Liver (tissue), 9 donors: ENCODE data around the gene RESF1. TPM values are rescaled to one million over a fixed set of nuclear protein-coding genes. Genes with fewer than 3 reads are reported as not detected.

Source experiments
- DNase-seq: peaks from one replicate; pipeline ENCODE4 v3.0.0-alpha.2; 2017; ENCODE audit warnings: low spot score
- H3K27ac ChIP-seq, 2 donors: one replicate each; pipeline ENCODE4 v1.7.0; 2013; ENCODE audit warnings: inconsistent platforms in 2 of 2, low read length in 2 of 2, control low read depth in 1 of 2, low read depth in 1 of 2, mild to moderate bottlenecking in 1 of 2
- H3K27me3 ChIP-seq, 4 donors: one replicate each; pipeline versions ENCODE4 v1.6.1 to v1.7.0; 2013; ENCODE audit warnings: low read length in 3 of 4, inconsistent platforms in 1 of 4, mild to moderate bottlenecking in 1 of 4, moderate library complexity in 1 of 4; ENCODE audit not compliant: control insufficient read depth in 4 of 4, insufficient read depth in 4 of 4
- H3K36me3 ChIP-seq, 4 donors: one replicate each; pipeline versions ENCODE4 v1.6.1 to v1.7.0; 2013; ENCODE audit warnings: low read length in 3 of 4, mild to moderate bottlenecking in 3 of 4, low read depth in 1 of 4, moderate library complexity in 1 of 4; ENCODE audit not compliant: control insufficient read depth in 4 of 4, insufficient read depth in 3 of 4
- H3K4me1 ChIP-seq, 4 donors: one replicate each; pipeline versions ENCODE4 v1.6.1 to v1.7.0; 2013; ENCODE audit warnings: low read length in 3 of 4, mild to moderate bottlenecking in 3 of 4, moderate library complexity in 1 of 4; ENCODE audit not compliant: control insufficient read depth in 4 of 4, insufficient read depth in 4 of 4
- H3K4me3 ChIP-seq, 3 donors: one replicate each; pipeline versions ENCODE4 v1.6.1 to v1.7.0; 2013; ENCODE audit warnings: low read length in 3 of 3, control low read depth in 1 of 3, low read depth in 1 of 3, mild to moderate bottlenecking in 1 of 3
- H3K9ac ChIP-seq, 2 donors: one replicate each; pipeline ENCODE4 v1.7.0; 2013; ENCODE audit warnings: low read length in 2 of 2, mild to moderate bottlenecking in 2 of 2, moderate library complexity in 2 of 2, control low read depth in 1 of 2, low read depth in 1 of 2
- H3K9me3 ChIP-seq, 4 donors: one replicate each; pipeline versions ENCODE4 v1.6.1 to v1.7.0; 2013; ENCODE audit warnings: low read length in 3 of 4; ENCODE audit not compliant: control insufficient read depth in 4 of 4
- CTCF ChIP-seq: fragments of 150-350 bp; IDR thresholded peaks from 2 replicates; pipeline ENCODE4 v1.5.1; 2017; ENCODE audit warnings: improper control_type of control experiment, low read depth, low read length; ENCODE audit not compliant: missing input control
- EGR1 ChIP-seq, 2 donors: IDR thresholded peaks; 2 replicates each; pipeline ENCODE4 v1.6.1; 2016 to 2018; ENCODE audit warnings: antibody characterized with exemption in 2 of 2, low read depth in 2 of 2
- FOXA1 ChIP-seq: IDR thresholded peaks from 2 replicates; pipeline ENCODE4 v1.6.1; 2016; ENCODE audit warnings: antibody characterized with exemption
- FOXA2 ChIP-seq: IDR thresholded peaks from 2 replicates; pipeline ENCODE4 v1.6.1; 2016; ENCODE audit warnings: antibody characterized with exemption
- GABPA ChIP-seq, 2 donors: IDR thresholded peaks in 1 of 2; conservative IDR thresholded peaks in 1 of 2; 2 replicates each; pipeline ENCODE4 v1.6.1; 2016; ENCODE audit warnings: antibody characterized with exemption in 2 of 2, mild to moderate bottlenecking in 1 of 2, moderate library complexity in 1 of 2
- HNF4A ChIP-seq, 2 donors: conservative IDR thresholded peaks; 2 replicates each; pipeline ENCODE4 v1.6.1; 2016; ENCODE audit warnings: antibody characterized with exemption in 2 of 2, mild to moderate bottlenecking in 2 of 2
- HNF4G ChIP-seq: IDR thresholded peaks from 2 replicates; pipeline ENCODE4 v1.6.1; 2016; ENCODE audit warnings: antibody characterized with exemption
- JUND ChIP-seq, 2 donors: IDR thresholded peaks; 2 replicates each; pipeline ENCODE4 v1.6.1; 2016; ENCODE audit warnings: antibody characterized with exemption in 2 of 2
- NR2F2 ChIP-seq: IDR thresholded peaks from 2 replicates; pipeline ENCODE4 v1.6.1; 2016; ENCODE audit warnings: antibody characterized with exemption
- RAD21 ChIP-seq, 2 donors: IDR thresholded peaks; 2 replicates each; pipeline ENCODE4 v1.6.1; 2016; ENCODE audit warnings: antibody characterized with exemption in 2 of 2, mild to moderate bottlenecking in 2 of 2
- RXRA ChIP-seq, 2 donors: IDR thresholded peaks; 2 replicates each; pipeline ENCODE4 v1.6.1; 2017 to 2018; ENCODE audit warnings: antibody characterized with exemption in 2 of 2, mild to moderate bottlenecking in 1 of 2
- SP1 ChIP-seq: IDR thresholded peaks from 2 replicates; pipeline ENCODE4 v1.6.1; 2018; ENCODE audit warnings: antibody characterized with exemption, mild to moderate bottlenecking
- TAF1 ChIP-seq: conservative IDR thresholded peaks from 2 replicates; pipeline ENCODE4 v1.6.1; 2016; ENCODE audit warnings: antibody characterized with exemption, mild to moderate bottlenecking
- YY1 ChIP-seq: IDR thresholded peaks from 2 replicates; pipeline ENCODE4 v1.6.1; 2016; ENCODE audit warnings: antibody characterized with exemption, mild to moderate bottlenecking
- WGBS: extraction: QIAGEN DNeasy Blood & Tissue Kit; methylation state at CpG from one replicate; pipeline ENCODE4 v1.1.7; 2013; 5-methylcytosine and 5-hydroxymethylcytosine counted together
- polyA plus RNA-seq, 2 donors: library from polyadenylated mRNA; stranded (reverse) in 1 of 2; unstranded in 1 of 2; fragments of 200-250 nt in 1 of 2; fragments of >200 nt in 1 of 2; fragmentation: Nextera tagmentation in 1 of 2; extraction: Ambion mirVana in 1 of 2; gene quantifications; one replicate each; pipeline versions ENCODE4 v1.2.1 to v1.2.3, GENCODE V29; 2013 to 2015
- total RNA-seq, 2 donors: library from RNA; depleted of rRNA; stranded (reverse); fragments of >200 nt; gene quantifications; one replicate each; pipeline ENCODE4 v1.2.3, GENCODE V29; 2014
- TF ChIP-seq, protein P1 (sequence below): IDR thresholded peaks from 2 replicates; pipeline ENCODE4 v1.6.1; 2016; ENCODE audit warnings: antibody characterized with exemption
- TF ChIP-seq, protein P2 (sequence below): IDR thresholded peaks from 2 replicates; pipeline ENCODE4 v1.6.1; 2016; ENCODE audit warnings: antibody characterized with exemption
- TF ChIP-seq, protein P3 (sequence below): IDR thresholded peaks from 2 replicates; pipeline ENCODE4 v1.6.1; 2016; ENCODE audit warnings: antibody characterized with exemption
- TF ChIP-seq, protein P4 (sequence below): IDR thresholded peaks from 2 replicates; pipeline ENCODE4 v1.6.1; 2016; ENCODE audit warnings: antibody characterized with exemption, mild to moderate bottlenecking
- donor health status: healthy.
- donor health status: healthy.
- donor health status: healthy.
- donor health status: healthy.
- donor health status: healthy.

Gene RESF1
- total and polyA plus RNA-seq, 4 donors = 19.5 to 69.7 (median 37.2) TPM

GRCh38 chr12:31985832-31986231 is 26.6 kb downstream of the RESF1 start:
- Histone ChIP-seq H3K27ac (no peak overlapping the region), H3K27me3 (no peaks in the 10 kb centered on the region), H3K4me3 (no peak overlapping the region), H3K9ac (no peak overlapping the region), H3K36me3 (peaks cover 7 to 34% (median 17%) of the 10 kb centered on the region in 4 donors), H3K9me3 (peaks cover 4 to 19% (median 11%) of the 10 kb centered on the region in 4 donors), H3K4me1 (peaks cover 0 to 18% (median 4%) of the 10 kb centered on the region in 4 donors)
- peak in 1 of 2 donors; percentile 47 for TF ChIP-seq HNF4A (conservative IDR thresholded peaks at IDR 0.05)
- TF ChIP-seq, protein P1, sequence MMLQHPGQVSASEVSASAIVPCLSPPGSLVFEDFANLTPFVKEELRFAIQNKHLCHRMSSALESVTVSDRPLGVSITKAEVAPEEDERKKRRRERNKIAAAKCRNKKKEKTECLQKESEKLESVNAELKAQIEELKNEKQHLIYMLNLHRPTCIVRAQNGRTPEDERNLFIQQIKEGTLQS = no peak
- no peak for TF ChIP-seq CTCF
- TF ChIP-seq, protein P2, sequence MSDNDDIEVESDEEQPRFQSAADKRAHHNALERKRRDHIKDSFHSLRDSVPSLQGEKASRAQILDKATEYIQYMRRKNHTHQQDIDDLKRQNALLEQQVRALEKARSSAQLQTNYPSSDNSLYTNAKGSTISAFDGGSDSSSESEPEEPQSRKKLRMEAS = no peak
- TF ChIP-seq GABPA (IDR thresholded peaks at IDR 0.05 in 1 of 2, conservative IDR thresholded peaks at IDR 0.05 in 1 of 2) = no peak
- TF ChIP-seq SP1 = no peak
- peak in 1 of 2 donors; percentile 6 for TF ChIP-seq JUND (IDR thresholded peaks at IDR 0.05)
- peak in 1 of 2 donors; percentile 29 for TF ChIP-seq RXRA (IDR thresholded peaks at IDR 0.05)
- TF ChIP-seq FOXA1 = no peak
- TF ChIP-seq EGR1 (IDR thresholded peaks at IDR 0.05; ENCODE audit: low read depth in 2 of 2) = no peak
- no peak for TF ChIP-seq RAD21 (IDR thresholded peaks at IDR 0.05)
- TF ChIP-seq, protein P3, sequence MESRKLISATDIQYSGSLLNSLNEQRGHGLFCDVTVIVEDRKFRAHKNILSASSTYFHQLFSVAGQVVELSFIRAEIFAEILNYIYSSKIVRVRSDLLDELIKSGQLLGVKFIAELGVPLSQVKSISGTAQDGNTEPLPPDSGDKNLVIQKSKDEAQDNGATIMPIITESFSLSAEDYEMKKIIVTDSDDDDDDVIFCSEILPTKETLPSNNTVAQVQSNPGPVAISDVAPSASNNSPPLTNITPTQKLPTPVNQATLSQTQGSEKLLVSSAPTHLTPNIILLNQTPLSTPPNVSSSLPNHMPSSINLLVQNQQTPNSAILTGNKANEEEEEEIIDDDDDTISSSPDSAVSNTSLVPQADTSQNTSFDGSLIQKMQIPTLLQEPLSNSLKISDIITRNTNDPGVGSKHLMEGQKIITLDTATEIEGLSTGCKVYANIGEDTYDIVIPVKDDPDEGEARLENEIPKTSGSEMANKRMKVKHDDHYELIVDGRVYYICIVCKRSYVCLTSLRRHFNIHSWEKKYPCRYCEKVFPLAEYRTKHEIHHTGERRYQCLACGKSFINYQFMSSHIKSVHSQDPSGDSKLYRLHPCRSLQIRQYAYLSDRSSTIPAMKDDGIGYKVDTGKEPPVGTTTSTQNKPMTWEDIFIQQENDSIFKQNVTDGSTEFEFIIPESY = peak; percentile 22
- no peak for TF ChIP-seq NR2F2
- no peak for TF ChIP-seq HNF4G
- no peak for TF ChIP-seq YY1
- TF ChIP-seq TAF1 = no peak
- TF ChIP-seq, protein P4, sequence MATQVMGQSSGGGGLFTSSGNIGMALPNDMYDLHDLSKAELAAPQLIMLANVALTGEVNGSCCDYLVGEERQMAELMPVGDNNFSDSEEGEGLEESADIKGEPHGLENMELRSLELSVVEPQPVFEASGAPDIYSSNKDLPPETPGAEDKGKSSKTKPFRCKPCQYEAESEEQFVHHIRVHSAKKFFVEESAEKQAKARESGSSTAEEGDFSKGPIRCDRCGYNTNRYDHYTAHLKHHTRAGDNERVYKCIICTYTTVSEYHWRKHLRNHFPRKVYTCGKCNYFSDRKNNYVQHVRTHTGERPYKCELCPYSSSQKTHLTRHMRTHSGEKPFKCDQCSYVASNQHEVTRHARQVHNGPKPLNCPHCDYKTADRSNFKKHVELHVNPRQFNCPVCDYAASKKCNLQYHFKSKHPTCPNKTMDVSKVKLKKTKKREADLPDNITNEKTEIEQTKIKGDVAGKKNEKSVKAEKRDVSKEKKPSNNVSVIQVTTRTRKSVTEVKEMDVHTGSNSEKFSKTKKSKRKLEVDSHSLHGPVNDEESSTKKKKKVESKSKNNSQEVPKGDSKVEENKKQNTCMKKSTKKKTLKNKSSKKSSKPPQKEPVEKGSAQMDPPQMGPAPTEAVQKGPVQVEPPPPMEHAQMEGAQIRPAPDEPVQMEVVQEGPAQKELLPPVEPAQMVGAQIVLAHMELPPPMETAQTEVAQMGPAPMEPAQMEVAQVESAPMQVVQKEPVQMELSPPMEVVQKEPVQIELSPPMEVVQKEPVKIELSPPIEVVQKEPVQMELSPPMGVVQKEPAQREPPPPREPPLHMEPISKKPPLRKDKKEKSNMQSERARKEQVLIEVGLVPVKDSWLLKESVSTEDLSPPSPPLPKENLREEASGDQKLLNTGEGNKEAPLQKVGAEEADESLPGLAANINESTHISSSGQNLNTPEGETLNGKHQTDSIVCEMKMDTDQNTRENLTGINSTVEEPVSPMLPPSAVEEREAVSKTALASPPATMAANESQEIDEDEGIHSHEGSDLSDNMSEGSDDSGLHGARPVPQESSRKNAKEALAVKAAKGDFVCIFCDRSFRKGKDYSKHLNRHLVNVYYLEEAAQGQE = no peak
- peak; percentile 22 for TF ChIP-seq FOXA2
- no peak for DNase-seq
- WGBS = 53% methylated on average over 4 of the region's 4 CpGs
